ENCODE data around the gene GPC3. TPM values are rescaled to one million over a fixed set of nuclear protein-coding genes. Genes with fewer than 3 reads are reported as not detected.

GPC3 gene
- total RNA-seq, 1 donor = not detected

DNA sequence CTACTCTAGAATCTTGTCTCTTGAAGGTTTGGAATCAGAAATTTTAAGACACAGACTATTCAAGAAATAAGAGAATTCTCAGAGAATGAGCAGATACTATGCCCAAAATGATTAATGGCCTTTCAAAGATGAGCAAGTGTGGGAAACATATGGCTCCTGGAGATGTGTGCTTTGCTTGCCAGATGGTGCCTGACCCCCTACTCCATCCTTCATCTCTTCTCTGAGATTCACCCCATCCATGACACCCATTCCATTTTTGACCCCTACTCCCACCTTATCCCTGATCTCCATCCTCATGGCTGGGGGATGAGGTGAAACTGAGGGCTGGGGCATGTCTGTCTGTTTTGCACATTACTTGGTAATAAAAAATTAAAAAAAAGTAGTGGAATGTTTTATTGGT is 75.5 kb downstream of the GPC3 start:
- Histone ChIP-seq H3K9me3 (ENCODE audit: low read depth, low read length) (no peaks in the 10 kb centered on the region), H3K4me3 (ENCODE audit: insufficient read depth, low read length) (no peak overlapping the region), H3K79me2 (ENCODE audit: insufficient read depth, low read length) (no peaks in the 10 kb centered on the region), H3K27ac (ENCODE audit: low read depth, low read length) (no peak overlapping the region), H3K36me3 (ENCODE audit: insufficient read depth, low read length) (no peaks in the 10 kb centered on the region), H3K4me2 (ENCODE audit: insufficient read depth, low read length) (no peak overlapping the region), H2AFZ (ENCODE audit: low read length) (no peak overlapping the region), H3K4me1 (ENCODE audit: insufficient read depth, low read length) (no peaks in the 10 kb centered on the region), H4K20me1 (ENCODE audit: insufficient read depth, low read length) (no peaks in the 10 kb centered on the region), H3K27me3 (ENCODE audit: insufficient read depth, low read length) (peaks cover 2% of the 10 kb centered on the region)
- TF ChIP-seq, protein P1, sequence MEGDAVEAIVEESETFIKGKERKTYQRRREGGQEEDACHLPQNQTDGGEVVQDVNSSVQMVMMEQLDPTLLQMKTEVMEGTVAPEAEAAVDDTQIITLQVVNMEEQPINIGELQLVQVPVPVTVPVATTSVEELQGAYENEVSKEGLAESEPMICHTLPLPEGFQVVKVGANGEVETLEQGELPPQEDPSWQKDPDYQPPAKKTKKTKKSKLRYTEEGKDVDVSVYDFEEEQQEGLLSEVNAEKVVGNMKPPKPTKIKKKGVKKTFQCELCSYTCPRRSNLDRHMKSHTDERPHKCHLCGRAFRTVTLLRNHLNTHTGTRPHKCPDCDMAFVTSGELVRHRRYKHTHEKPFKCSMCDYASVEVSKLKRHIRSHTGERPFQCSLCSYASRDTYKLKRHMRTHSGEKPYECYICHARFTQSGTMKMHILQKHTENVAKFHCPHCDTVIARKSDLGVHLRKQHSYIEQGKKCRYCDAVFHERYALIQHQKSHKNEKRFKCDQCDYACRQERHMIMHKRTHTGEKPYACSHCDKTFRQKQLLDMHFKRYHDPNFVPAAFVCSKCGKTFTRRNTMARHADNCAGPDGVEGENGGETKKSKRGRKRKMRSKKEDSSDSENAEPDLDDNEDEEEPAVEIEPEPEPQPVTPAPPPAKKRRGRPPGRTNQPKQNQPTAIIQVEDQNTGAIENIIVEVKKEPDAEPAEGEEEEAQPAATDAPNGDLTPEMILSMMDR (IDR thresholded peaks at IDR 0.05; ENCODE audit: extremely low read depth, low read depth, low read length) = no peak
- no peak for DNase-seq (ENCODE audit: insufficient read length, low spot score, missing footprints)

DNA sequence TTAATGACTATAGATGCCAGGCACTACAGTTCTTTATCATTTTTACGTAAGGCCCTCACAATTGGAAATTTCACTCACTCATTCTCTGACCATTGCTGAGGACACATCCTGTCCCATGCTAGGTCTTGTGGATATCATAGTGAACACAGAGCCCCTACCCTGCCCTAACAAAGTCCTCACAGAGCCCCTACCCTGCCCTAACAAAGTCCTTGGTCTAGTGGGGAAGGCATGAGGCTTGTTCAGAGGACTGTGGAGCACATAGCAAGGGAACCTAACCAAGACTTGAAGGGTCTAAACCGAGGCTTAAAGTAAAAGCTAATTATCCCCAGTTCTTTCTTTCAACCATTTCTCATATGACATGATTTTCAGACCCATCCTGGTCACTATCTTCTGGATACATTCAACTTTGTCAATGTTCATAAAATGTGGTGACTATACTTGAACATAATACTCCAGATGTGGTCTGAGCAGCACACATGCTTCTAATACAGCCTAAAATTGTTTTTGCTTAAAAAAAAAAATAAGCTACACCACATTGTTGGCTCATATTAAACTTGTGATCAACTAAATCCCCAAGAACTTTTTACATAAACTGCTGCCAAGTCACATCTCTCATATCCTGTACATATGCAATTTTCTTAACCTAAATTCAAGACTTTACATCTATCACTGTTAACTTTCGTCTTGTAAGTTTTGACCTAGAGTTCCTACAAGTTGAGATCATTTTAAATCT is 77.0 kb downstream of the GPC3 start:
- H3K79me2 ChIP-seq (ENCODE audit: insufficient read depth, low read length) = no peaks in the 10 kb centered on the region
- peaks cover 2% of the 10 kb centered on the region for H3K27me3 ChIP-seq (ENCODE audit: insufficient read depth, low read length)
- TF ChIP-seq, protein P1 (IDR thresholded peaks at IDR 0.05; ENCODE audit: extremely low read depth, low read depth, low read length) = no peak
- H2AFZ ChIP-seq (ENCODE audit: low read length) = no peak overlapping the region
- H3K4me2 ChIP-seq (ENCODE audit: insufficient read depth, low read length) = no peak overlapping the region
- H3K4me3 ChIP-seq (ENCODE audit: insufficient read depth, low read length) = no peak overlapping the region
- H3K4me1 ChIP-seq (ENCODE audit: insufficient read depth, low read length) = no peaks in the 10 kb centered on the region
- H4K20me1 ChIP-seq (ENCODE audit: insufficient read depth, low read length) = no peaks in the 10 kb centered on the region
- no peaks in the 10 kb centered on the region for H3K9me3 ChIP-seq (ENCODE audit: low read depth, low read length)
- no peak for DNase-seq (ENCODE audit: insufficient read length, low spot score, missing footprints)
- no peak overlapping the region for H3K27ac ChIP-seq (ENCODE audit: low read depth, low read length)
- H3K36me3 ChIP-seq (ENCODE audit: insufficient read depth, low read length) = no peaks in the 10 kb centered on the region

DNA sequence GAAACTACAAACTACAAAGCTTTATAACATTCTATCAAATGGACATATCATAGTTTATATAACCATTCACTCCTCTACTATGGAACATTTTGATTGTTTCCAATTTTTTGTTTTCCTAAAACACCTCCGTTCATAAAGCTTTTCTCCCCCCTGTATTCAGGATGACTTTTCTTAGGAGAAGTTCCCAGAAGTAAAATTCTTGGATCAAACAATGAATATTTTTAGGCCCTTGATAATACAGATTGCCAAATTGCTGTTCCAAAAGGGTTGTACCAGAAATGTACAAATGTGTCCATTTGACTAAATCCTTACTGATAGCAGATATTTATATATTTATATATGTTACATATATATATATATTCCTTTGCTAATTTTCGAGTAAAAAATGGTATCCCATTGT is 77.8 kb downstream of the GPC3 start:
- Histone ChIP-seq H3K4me2 (ENCODE audit: insufficient read depth, low read length) (no peak overlapping the region), H3K9me3 (ENCODE audit: low read depth, low read length) (no peaks in the 10 kb centered on the region), H3K4me1 (ENCODE audit: insufficient read depth, low read length) (no peaks in the 10 kb centered on the region), H3K79me2 (ENCODE audit: insufficient read depth, low read length) (no peaks in the 10 kb centered on the region), H3K4me3 (ENCODE audit: insufficient read depth, low read length) (no peak overlapping the region), H2AFZ (ENCODE audit: low read length) (no peak overlapping the region), H3K36me3 (ENCODE audit: insufficient read depth, low read length) (no peaks in the 10 kb centered on the region), H3K27ac (ENCODE audit: low read depth, low read length) (no peak overlapping the region), H3K27me3 (ENCODE audit: insufficient read depth, low read length) (peaks cover 2% of the 10 kb centered on the region), H4K20me1 (ENCODE audit: insufficient read depth, low read length) (no peaks in the 10 kb centered on the region)
- no peak for DNase-seq (ENCODE audit: insufficient read length, low spot score, missing footprints)
- TF ChIP-seq, protein P1 (IDR thresholded peaks at IDR 0.05; ENCODE audit: extremely low read depth, low read depth, low read length) = no peak

DNA sequence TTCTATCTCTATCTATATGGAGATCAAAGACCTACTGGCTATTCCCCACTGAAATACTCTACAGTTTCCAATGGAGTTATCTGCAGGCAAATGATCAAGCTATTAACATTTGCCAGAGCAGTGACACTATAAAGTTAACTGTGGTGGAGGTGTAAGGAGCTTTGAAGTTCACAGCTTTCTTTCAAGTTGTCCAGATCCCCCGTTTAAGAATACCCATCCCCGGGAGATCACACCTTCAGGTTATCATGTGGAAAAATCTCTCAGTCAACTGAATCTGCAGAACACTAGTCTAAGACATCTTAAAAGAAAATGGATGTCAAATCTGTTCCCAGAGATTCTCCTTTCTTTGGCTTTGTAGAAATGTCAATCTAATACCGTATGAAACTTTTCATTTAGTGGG is 80.1 kb downstream of the GPC3 start:
- no peak for DNase-seq (ENCODE audit: insufficient read length, low spot score, missing footprints)
- Histone ChIP-seq H3K4me1 (ENCODE audit: insufficient read depth, low read length) (no peaks in the 10 kb centered on the region), H3K36me3 (ENCODE audit: insufficient read depth, low read length) (no peaks in the 10 kb centered on the region), H3K79me2 (ENCODE audit: insufficient read depth, low read length) (no peaks in the 10 kb centered on the region), H4K20me1 (ENCODE audit: insufficient read depth, low read length) (no peaks in the 10 kb centered on the region), H3K4me3 (ENCODE audit: insufficient read depth, low read length) (no peak overlapping the region), H3K9me3 (ENCODE audit: low read depth, low read length) (no peaks in the 10 kb centered on the region), H3K4me2 (ENCODE audit: insufficient read depth, low read length) (no peak overlapping the region), H3K27me3 (ENCODE audit: insufficient read depth, low read length) (peaks cover 2% of the 10 kb centered on the region), H3K27ac (ENCODE audit: low read depth, low read length) (no peak overlapping the region), H2AFZ (ENCODE audit: low read length) (no peak overlapping the region)
- TF ChIP-seq, protein P1 (IDR thresholded peaks at IDR 0.05; ENCODE audit: extremely low read depth, low read depth, low read length) = no peak

All from osteoblast (primary cell).